Stomach (tissue), 4 donors: Measurements from ENCODE around the gene FBXO41.

ENCODE experiments used
- CTCF ChIP-seq, 7 experiments: fragments of 450-650 bp in 4 of 7; fragments of 200-600 bp in 3 of 7; sonication (generic) in 3 of 7; IDR thresholded peaks; one replicate each; pipeline ENCODE4 v1.5.1; 2016 to 2019; ENCODE audit warnings: antibody characterized with exemption in 7 of 7, control low read depth in 2 of 7, mild to moderate bottlenecking in 1 of 7
- EP300 ChIP-seq: sonication (generic); formaldehyde crosslinking; IDR thresholded peaks from one replicate; pipeline ENCODE4 v1.6.1; 2017; ENCODE audit warnings: antibody characterized with exemption
- POLR2A ChIP-seq, 4 donors: fragments of 450-650 bp; IDR thresholded peaks; one replicate each; pipeline ENCODE4 v1.6.1; 2016; ENCODE audit warnings: antibody characterized with exemption in 4 of 4, control low read depth in 2 of 4, mild to moderate bottlenecking in 1 of 4, moderate library complexity in 1 of 4

DNA sequence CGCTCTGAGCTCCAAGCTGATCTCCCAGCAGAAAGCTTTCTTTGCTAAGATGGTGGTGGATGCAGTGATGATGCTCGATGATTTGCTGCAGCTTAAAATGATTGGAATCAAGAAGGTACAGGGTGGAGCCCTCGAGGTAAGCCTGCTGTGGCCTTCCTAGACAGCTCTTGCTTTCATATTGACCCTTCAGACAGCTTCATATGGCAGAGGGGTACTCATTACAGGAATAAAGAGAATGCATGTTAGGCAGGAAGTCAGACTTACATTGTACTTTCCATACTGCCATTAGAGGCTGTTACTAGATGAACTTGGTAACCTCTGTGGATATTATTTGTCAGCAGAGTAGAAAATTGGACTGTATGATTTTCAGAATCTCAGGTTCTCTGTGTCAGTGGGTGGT is 39.7 kb downstream of the FBXO41 start:
- TF ChIP-seq CTCF (IDR thresholded peaks at IDR 0.05) (no peak), POLR2A (IDR thresholded peaks at IDR 0.05) (no peak), EP300 (no peak)
